Esophagus muscularis mucosa (tissue), 3 donors: ENCODE measurements around the gene PCDHB16.
"Not testable (repeated sequence)": the region's sequence is repeated elsewhere in the genome, so short reads cannot be mapped to it uniquely, and the experiment has no call there.

Experiments
- CTCF ChIP-seq, 3 experiments: fragments of 200-600 bp in 2 of 3; fragments of 450-650 bp in 1 of 3; sonication (generic) in 2 of 3; IDR thresholded peaks; one replicate each; pipeline ENCODE4 v1.5.1; 2017 to 2019; ENCODE audit warnings: antibody characterized with exemption in 3 of 3, mild to moderate bottlenecking in 2 of 3, moderate library complexity in 1 of 3
- POLR2AphosphoS5 ChIP-seq, 2 donors: sonication (generic); formaldehyde crosslinking; IDR thresholded peaks; one replicate each; pipeline ENCODE4 v1.6.1; 2017; ENCODE audit warnings: antibody characterized with exemption in 2 of 2

GRCh38 chr5:141210281-141210680 is 28.1 kb downstream of the PCDHB16 start:
- TF ChIP-seq CTCF, POLR2AphosphoS5 (IDR thresholded peaks at IDR 0.05): not testable (repeated sequence)
